HEK293T (cell line): ENCODE results near the gene IRS2.

Experiments used
- ARNT ChIP-seq: fragments of 450-650 bp; IDR thresholded peaks from 2 replicates; pipeline ENCODE4 v1.6.1; 2017; ENCODE audit warnings: mild to moderate bottlenecking
- TARDBP ChIP-seq: fragments of 450-650 bp; IDR thresholded peaks from 2 replicates; pipeline ENCODE4 v1.6.1; 2016

DNA sequence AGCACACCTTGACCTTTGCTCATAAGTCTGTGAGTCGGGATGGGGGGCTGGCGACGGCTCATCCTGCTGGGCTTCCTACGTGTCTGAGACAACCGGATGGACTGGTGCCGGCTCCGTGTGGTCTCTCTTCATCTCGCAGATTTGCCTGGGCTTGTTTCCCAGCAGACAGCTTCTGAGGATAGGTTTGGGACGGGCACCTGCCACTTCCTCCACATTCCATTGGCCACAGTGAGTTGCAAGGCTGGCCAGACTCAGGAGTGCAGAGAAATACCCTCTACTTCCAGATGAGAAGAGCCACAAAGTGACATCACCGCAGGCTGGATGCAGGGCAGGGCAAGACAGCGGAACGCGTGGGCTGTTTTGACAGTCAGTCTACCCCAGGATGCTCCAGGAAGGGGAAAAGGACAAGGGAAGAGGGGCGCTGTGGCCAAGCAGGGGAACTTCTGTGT is 48.1 kb downstream of the IRS2 start:
- no peak for TF ChIP-seq ARNT
- TF ChIP-seq TARDBP = no peak
